Astrocyte (in vitro differentiated cells and primary cell): ENCODE measurements around the gene KIF19. TPM values are rescaled to one million over a fixed set of nuclear protein-coding genes. Genes with fewer than 3 reads are reported as not detected.

Experiments
- DNase-seq: peaks from one replicate; pipeline ENCODE4 v3.0.0-alpha.2; 2010; ENCODE audit warnings: low read depth
- FAIRE-seq: peaks from 2 replicates; lab custom pipeline; 2011; peaks lifted over from hg19 to GRCh38; lab: Jason Lieb, UNC
- H2AFZ ChIP-seq: 2 replicates; pipeline ENCODE4 v1.6.0; 2012; ENCODE audit warnings: low read depth, low read length, inconsistent platforms
- H3K27ac ChIP-seq: 2 replicates; pipeline ENCODE4 v1.5.1; 2011; ENCODE audit warnings: low read depth, low read length, inconsistent platforms
- H3K27me3 ChIP-seq: 2 replicates; pipeline ENCODE4 v1.6.0; 2011; ENCODE audit warnings: low read length, inconsistent platforms; ENCODE audit not compliant: insufficient read depth
- H3K36me3 ChIP-seq: 2 replicates; pipeline ENCODE4 v1.5.1; 2011; ENCODE audit warnings: low read length, inconsistent platforms; ENCODE audit not compliant: insufficient read depth
- H3K4me1 ChIP-seq: 2 replicates; pipeline ENCODE4 v1.5.1; 2011; ENCODE audit warnings: low read length, inconsistent platforms; ENCODE audit not compliant: insufficient read depth
- H3K4me2 ChIP-seq: 2 replicates; pipeline ENCODE4 v1.6.0; 2012; ENCODE audit warnings: low read length, inconsistent platforms
- H3K4me3 ChIP-seq: 2 replicates; pipeline ENCODE4 v1.5.1; 2011; ENCODE audit warnings: low read depth, mild to moderate bottlenecking, low read length, inconsistent platforms; ENCODE audit not compliant: insufficient read depth
- H3K79me2 ChIP-seq: 2 replicates; pipeline ENCODE4 v1.6.0; 2012; ENCODE audit warnings: mild to moderate bottlenecking, low read length, inconsistent platforms; ENCODE audit not compliant: insufficient read depth
- H3K9ac ChIP-seq: 2 replicates; pipeline ENCODE4 v1.6.0; 2012; ENCODE audit warnings: mild to moderate bottlenecking, low read length, inconsistent platforms
- H3K9me3 ChIP-seq: 2 replicates; pipeline ENCODE4 v1.5.1; 2012; ENCODE audit warnings: low read depth, mild to moderate bottlenecking, low read length, inconsistent platforms; ENCODE audit not compliant: insufficient read depth
- H4K20me1 ChIP-seq: 2 replicates; pipeline ENCODE4 v1.6.0; 2012; ENCODE audit warnings: low read length, inconsistent platforms; ENCODE audit not compliant: insufficient read depth
- H3K27ac Mint-ChIP-seq: one replicate; pipeline ENCODE4 v1.8.0; 2021; ENCODE audit warnings: mild to moderate bottlenecking, mixed read lengths; ENCODE audit not compliant: unreplicated experiment
- H3K27me3 Mint-ChIP-seq: one replicate; pipeline ENCODE4 v1.8.0; 2021; ENCODE audit warnings: low read depth, mixed read lengths; ENCODE audit not compliant: unreplicated experiment
- H3K36me3 Mint-ChIP-seq: one replicate; pipeline ENCODE4 v1.8.0; 2021; ENCODE audit warnings: low read depth, mixed read lengths; ENCODE audit not compliant: unreplicated experiment
- H3K4me1 Mint-ChIP-seq: one replicate; pipeline ENCODE4 v1.8.0; 2021; ENCODE audit warnings: low read depth, mixed read lengths; ENCODE audit not compliant: unreplicated experiment
- H3K4me3 Mint-ChIP-seq: one replicate; pipeline ENCODE4 v1.8.0; 2021; ENCODE audit warnings: mild to moderate bottlenecking, moderate library complexity, mixed read lengths; ENCODE audit not compliant: unreplicated experiment
- H3K9me3 Mint-ChIP-seq: one replicate; pipeline ENCODE4 v1.8.0; 2021; ENCODE audit warnings: mild to moderate bottlenecking, mixed read lengths; ENCODE audit not compliant: unreplicated experiment
- CTCF ChIP-seq: IDR thresholded peaks from 2 replicates; pipeline ENCODE4 v1.5.1; 2011; ENCODE audit warnings: low read depth, mild to moderate bottlenecking, inconsistent platforms, low read length, moderate library complexity; ENCODE audit not compliant: insufficient read depth
- EZH2 ChIP-seq: IDR thresholded peaks from 2 replicates; pipeline ENCODE4 v1.6.1; 2012; ENCODE audit warnings: mild to moderate bottlenecking, low read length, inconsistent platforms; ENCODE audit not compliant: insufficient read depth
- total RNA-seq: library from RNA; stranded (reverse); gene quantifications from 2 replicates; pipeline ENCODE4 v1.2.1, GENCODE V29; 2021

Gene KIF19
- total RNA-seq, 1 donor from 2014 or later = not detected

- Histone ChIP-seq H3K9me3 (no peaks in the 10 kb centered on the region), H3K4me1 (no peaks in the 10 kb centered on the region), H3K79me2 (no peaks in the 10 kb centered on the region), H3K9ac (no peak overlapping the region), H3K4me3 (no peak overlapping the region), H3K27ac (no peak overlapping the region), H3K27me3 (peaks cover 2% of the 10 kb centered on the region), H3K36me3 (no peaks in the 10 kb centered on the region), H4K20me1 (no peaks in the 10 kb centered on the region), H2AFZ (no peak overlapping the region), H3K4me2 (no peak overlapping the region)
- peaks cover 10% of the 10 kb centered on the region for H3K27me3 Mint-ChIP-seq
- H3K27ac Mint-ChIP-seq = no peak overlapping the region
- FAIRE-seq = no peak
- no peak for TF ChIP-seq EZH2
- no peak for TF ChIP-seq CTCF
- H3K36me3 Mint-ChIP-seq = no peaks in the 10 kb centered on the region
- no peak for DNase-seq
- H3K4me3 Mint-ChIP-seq = no peak overlapping the region
- no peaks in the 10 kb centered on the region for H3K9me3 Mint-ChIP-seq
- no peaks in the 10 kb centered on the region for H3K4me1 Mint-ChIP-seq
Measured at GRCh38 chr17:74283371-74283673, 42.7 kb upstream of the KIF19 start.

- Mint-ChIP-seq H3K27ac (no peak overlapping the region), H3K9me3 (no peaks in the 10 kb centered on the region), H3K36me3 (no peaks in the 10 kb centered on the region), H3K4me1 (peaks cover 5% of the 10 kb centered on the region), H3K4me3 (no peak overlapping the region), H3K27me3 (peaks cover 10% of the 10 kb centered on the region)
- no peaks in the 10 kb centered on the region for H3K79me2 ChIP-seq
- H3K9me3 ChIP-seq = no peaks in the 10 kb centered on the region
- FAIRE-seq = no peak
- H3K9ac ChIP-seq = no peak overlapping the region
- H3K4me1 ChIP-seq = no peaks in the 10 kb centered on the region
- H2AFZ ChIP-seq = no peak overlapping the region
- no peak overlapping the region for H3K27ac ChIP-seq
- TF ChIP-seq EZH2 (no peak), CTCF (no peak)
- H3K36me3 ChIP-seq = no peaks in the 10 kb centered on the region
- no peak overlapping the region for H3K4me3 ChIP-seq
- H3K27me3 ChIP-seq = peaks cover 2% of the 10 kb centered on the region
- DNase-seq = no peak
- H3K4me2 ChIP-seq = no peak overlapping the region
- H4K20me1 ChIP-seq = no peaks in the 10 kb centered on the region
Measured at GRCh38 chr17:74287031-74287602, 38.9 kb upstream of the KIF19 start.

GRCh38 chr17:74288785-74289184 is 37.2 kb upstream of the KIF19 start:
- no peak for TF ChIP-seq CTCF
- TF ChIP-seq EZH2 = no peak
- Histone ChIP-seq H3K4me1 (no peaks in the 10 kb centered on the region), H3K4me3 (no peak overlapping the region), H3K36me3 (no peaks in the 10 kb centered on the region), H3K79me2 (no peaks in the 10 kb centered on the region), H3K4me2 (no peak overlapping the region), H2AFZ (no peak overlapping the region), H3K9me3 (no peaks in the 10 kb centered on the region), H3K27me3 (peaks cover 2% of the 10 kb centered on the region), H4K20me1 (no peaks in the 10 kb centered on the region), H3K9ac (no peak overlapping the region), H3K27ac (no peak overlapping the region)
- DNase-seq (no peak), FAIRE-seq (no peak)
- Mint-ChIP-seq H3K4me3 (no peak overlapping the region), H3K27me3 (peaks cover 10% of the 10 kb centered on the region), H3K36me3 (no peaks in the 10 kb centered on the region), H3K27ac (no peak overlapping the region), H3K9me3 (no peaks in the 10 kb centered on the region), H3K4me1 (peaks cover 5% of the 10 kb centered on the region)
